Psoas muscle (tissue), 8 donors: Measurements from ENCODE around the gene GJB2. TPM values are rescaled to one million over a fixed set of nuclear protein-coding genes. Genes with fewer than 3 reads are reported as not detected.

Experiments
- ATAC-seq, 4 donors: fragments of 200-7000 bp; cut with Tn5 transposase; one replicate each; pipeline ENCODE4 v1.9.1; 2020; ENCODE audit warnings: moderate library complexity in 3 of 4, mild to moderate bottlenecking in 2 of 4
- DNase-seq, 2 donors: peaks; one replicate each; pipeline ENCODE4 v3.0.0-alpha.2; 2020
- H3K27ac ChIP-seq: fragments of 200-600 bp; one replicate; pipeline ENCODE4 v1.8.0; 2022
- H3K27me3 ChIP-seq, 3 donors: fragments of 200-600 bp in 1 of 3; one replicate each; pipeline versions ENCODE4 v1.6.1 to v1.8.0; 2013 to 2022; ENCODE audit warnings: low read length in 2 of 3, mild to moderate bottlenecking in 2 of 3, moderate library complexity in 1 of 3; ENCODE audit not compliant: insufficient read depth in 3 of 3
- H3K36me3 ChIP-seq, 2 donors: fragments of 200-600 bp in 1 of 2; one replicate each; pipeline versions ENCODE4 v1.6.1 to v1.8.0; 2013 to 2022; ENCODE audit warnings: low read depth in 1 of 2, mild to moderate bottlenecking in 1 of 2, moderate library complexity in 1 of 2; ENCODE audit not compliant: insufficient read depth in 1 of 2
- H3K4me1 ChIP-seq: fragments of 200-600 bp; one replicate; pipeline ENCODE4 v1.8.0; 2022
- H3K4me3 ChIP-seq: fragments of 200-600 bp; one replicate; pipeline ENCODE4 v1.8.0; 2022; ENCODE audit warnings: mild to moderate bottlenecking
- H3K9me3 ChIP-seq: fragments of 200-600 bp; one replicate; pipeline ENCODE4 v1.8.0; 2022
- WGBS, 3 donors: extraction: QIAGEN DNeasy Blood & Tissue Kit; methylation state at CpG; one replicate each; pipeline versions ENCODE4 v1.1.6 to v1.1.7; 2013; 5-methylcytosine and 5-hydroxymethylcytosine counted together
- intact Hi-C, 2 donors: fragments of 100-400 bp; cut with DNase I; formaldehyde crosslinking; loops; one replicate each; pipeline versions ENCODE4 v1.11.0 to v1.14.2; 2022
- polyA plus RNA-seq, 3 donors: library from polyadenylated mRNA; stranded (reverse); fragments of 200-250 nt; gene quantifications; one replicate each; pipeline ENCODE4 v1.2.3, GENCODE V29; 2013
- total RNA-seq, 4 donors: library from RNA; stranded (reverse); fragmentation: NEBNext Ultra II Directional in 2 of 4; extraction: Animal tissue kit (Norgen Biotek cat#: 25700) in 2 of 4; gene quantifications; one replicate each; pipeline versions ENCODE4 v1.2.1 to v1.2.4, GENCODE V29; 2021 to 2023
- TF ChIP-seq, protein P1 (sequence below): fragments of 200-600 bp; IDR thresholded peaks from one replicate; pipeline ENCODE4 v1.8.0; 2022; ENCODE audit warnings: antibody characterized with exemption
- donor health status: healthy with polysubstance abuse.
- donor health status: DM: no; HTN: no; CAD: no; lungs with moderate emphysema.
- donor health status: Bipolar disorder and iron deficiency.
- donor health status: healthy.
- donor health status: DM: yes; HTN: yes; CAD: no.
- donor health status: DM: no; HTN: no; CAD: no.
- donor health status: DM: no; HTN: no; CAD: no.
- donor health status: DM: yes; HTN: yes; CAD: no.

GJB2 gene
- total and polyA plus RNA-seq, 7 donors, result 0.07 to 0.47 (median 0.26) TPM; not detected in 2

GRCh38 chr13:20186771-20187170 is 6.0 kb downstream of the GJB2 start:
- ATAC-seq (no peak), DNase-seq (no peak)
- Histone ChIP-seq H3K27ac (no peak overlapping the region), H3K9me3 (no peaks in the 10 kb centered on the region), H3K36me3 (no peaks in the 10 kb centered on the region), H3K4me3 (no peak overlapping the region), H3K4me1 (peaks cover 1% of the 10 kb centered on the region), H3K27me3 (peaks cover 0 to 23% (median 4%) of the 10 kb centered on the region in 3 donors)
- WGBS, 3 donors, result 67 to 78% (median 68%) methylated on average over 6 of the region's 6 CpGs
- intact Hi-C loops, result no loop called here
- TF ChIP-seq, protein P1, sequence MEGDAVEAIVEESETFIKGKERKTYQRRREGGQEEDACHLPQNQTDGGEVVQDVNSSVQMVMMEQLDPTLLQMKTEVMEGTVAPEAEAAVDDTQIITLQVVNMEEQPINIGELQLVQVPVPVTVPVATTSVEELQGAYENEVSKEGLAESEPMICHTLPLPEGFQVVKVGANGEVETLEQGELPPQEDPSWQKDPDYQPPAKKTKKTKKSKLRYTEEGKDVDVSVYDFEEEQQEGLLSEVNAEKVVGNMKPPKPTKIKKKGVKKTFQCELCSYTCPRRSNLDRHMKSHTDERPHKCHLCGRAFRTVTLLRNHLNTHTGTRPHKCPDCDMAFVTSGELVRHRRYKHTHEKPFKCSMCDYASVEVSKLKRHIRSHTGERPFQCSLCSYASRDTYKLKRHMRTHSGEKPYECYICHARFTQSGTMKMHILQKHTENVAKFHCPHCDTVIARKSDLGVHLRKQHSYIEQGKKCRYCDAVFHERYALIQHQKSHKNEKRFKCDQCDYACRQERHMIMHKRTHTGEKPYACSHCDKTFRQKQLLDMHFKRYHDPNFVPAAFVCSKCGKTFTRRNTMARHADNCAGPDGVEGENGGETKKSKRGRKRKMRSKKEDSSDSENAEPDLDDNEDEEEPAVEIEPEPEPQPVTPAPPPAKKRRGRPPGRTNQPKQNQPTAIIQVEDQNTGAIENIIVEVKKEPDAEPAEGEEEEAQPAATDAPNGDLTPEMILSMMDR, result no peak

DNA sequence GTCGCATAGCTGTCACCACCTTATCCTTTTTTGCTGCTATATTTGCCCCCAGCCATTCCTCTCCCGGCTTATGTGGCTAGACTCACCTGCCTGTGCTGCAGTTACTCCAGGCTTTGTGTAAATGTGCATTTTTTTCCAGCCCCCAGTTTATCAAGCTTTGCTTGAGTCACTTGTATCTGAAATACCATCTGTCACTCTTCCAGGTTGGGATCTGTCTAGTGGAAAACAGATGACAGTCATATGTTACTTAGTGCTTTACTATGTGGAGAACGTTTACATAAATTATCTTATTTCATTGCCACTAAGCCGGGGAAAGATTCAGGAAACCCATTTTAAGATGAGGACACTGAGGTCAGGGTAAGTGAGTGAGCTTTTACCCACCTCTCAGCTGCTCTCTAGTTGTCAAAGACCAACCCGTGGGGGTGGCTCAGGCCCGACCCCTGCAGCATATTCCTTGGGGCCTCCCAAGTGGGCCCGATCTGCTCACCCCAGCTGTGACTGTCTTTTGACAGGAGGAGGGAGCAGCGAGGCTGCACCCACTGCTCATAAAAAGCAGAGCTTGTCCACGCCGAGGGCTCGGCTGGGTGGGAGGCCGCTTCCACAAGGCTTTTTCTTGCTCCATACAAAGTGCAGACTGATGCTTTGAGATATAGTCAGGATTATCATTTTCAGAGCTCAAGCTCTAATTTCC is 7.2 kb downstream of the GJB2 start:
- Histone ChIP-seq H3K36me3 (no peaks in the 10 kb centered on the region), H3K9me3 (no peaks in the 10 kb centered on the region), H3K4me3 (no peak overlapping the region), H3K4me1 (no peaks in the 10 kb centered on the region), H3K27ac (no peak overlapping the region), H3K27me3 (peaks cover 0 to 22% (median 2%) of the 10 kb centered on the region in 3 donors)
- intact Hi-C loops, result no loop called here
- TF ChIP-seq, protein P1, result no peak
- ATAC-seq (no peak), DNase-seq (no peak)
- 65 to 77% (median 69%) methylated on average over 12 of the region's 12 CpGs for WGBS, 3 donors

- intact Hi-C loops, result no loop called here
- Histone ChIP-seq H3K27ac (no peak overlapping the region), H3K4me3 (no peak overlapping the region), H3K27me3 (peaks cover 0 to 50% (median 6%) of the 10 kb centered on the region in 3 donors), H3K9me3 (no peaks in the 10 kb centered on the region), H3K4me1 (no peaks in the 10 kb centered on the region), H3K36me3 (no peaks in the 10 kb centered on the region)
- WGBS, 3 donors, result 25 to 27% (median 25%) methylated on average over 5 of the region's 5 CpGs
- DNase-seq, result no peak
- TF ChIP-seq, protein P1, result peak; percentile 83
- peak; percentile 73 to 88 (median 88) for ATAC-seq
Measured at GRCh38 chr13:20182231-20182846, 10.4 kb downstream of the GJB2 start.

DNA sequence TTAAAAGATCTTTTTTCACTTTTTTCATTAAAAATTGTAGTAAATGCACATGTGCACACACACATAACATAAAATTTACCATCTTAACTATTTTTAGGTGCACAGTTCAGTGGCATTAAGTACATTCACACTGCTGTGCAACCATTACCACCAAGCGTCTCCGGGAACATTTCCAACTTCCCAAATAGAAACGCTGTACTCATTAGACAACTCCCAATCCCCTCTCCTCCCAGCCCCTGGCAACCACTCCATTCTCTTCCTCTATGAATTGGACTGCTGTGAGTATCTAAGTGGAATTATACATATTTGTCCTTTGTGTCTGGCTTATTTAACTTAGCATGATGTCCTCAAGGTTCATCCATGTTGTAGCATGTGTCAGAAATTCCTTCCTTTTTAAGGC is 11.6 kb downstream of the GJB2 start:
- intact Hi-C loops, result no loop called here
- Histone ChIP-seq H3K27ac (no peak overlapping the region), H3K4me3 (no peak overlapping the region), H3K36me3 (no peaks in the 10 kb centered on the region), H3K4me1 (no peaks in the 10 kb centered on the region), H3K9me3 (no peaks in the 10 kb centered on the region), H3K27me3 (peaks cover 0 to 57% (median 10%) of the 10 kb centered on the region in 3 donors)
- TF ChIP-seq, protein P1, result no peak
- 59 to 64% (median 64%) methylated on average over 3 of the region's 3 CpGs for WGBS, 3 donors
- DNase-seq, result no peak
- no peak for ATAC-seq
